HG03108 (cell line): ENCODE data around the gene GET4.
"Not testable (repeated sequence)": the region's sequence is repeated elsewhere in the genome, so short reads cannot be mapped to it uniquely, and the experiment has no call there.

Experiments
- ATAC-seq: cut with Tn5 transposase; IDR thresholded peaks from one replicate; pipeline ENCODE4 v1.9.1; 2021; ENCODE audit warnings: moderate library complexity; ENCODE audit not compliant: unreplicated experiment

The GET4 gene

GRCh38 chr7:913736-914520 is 37.6 kb downstream of the GET4 start:
- ATAC-seq, result no peak

DNA sequence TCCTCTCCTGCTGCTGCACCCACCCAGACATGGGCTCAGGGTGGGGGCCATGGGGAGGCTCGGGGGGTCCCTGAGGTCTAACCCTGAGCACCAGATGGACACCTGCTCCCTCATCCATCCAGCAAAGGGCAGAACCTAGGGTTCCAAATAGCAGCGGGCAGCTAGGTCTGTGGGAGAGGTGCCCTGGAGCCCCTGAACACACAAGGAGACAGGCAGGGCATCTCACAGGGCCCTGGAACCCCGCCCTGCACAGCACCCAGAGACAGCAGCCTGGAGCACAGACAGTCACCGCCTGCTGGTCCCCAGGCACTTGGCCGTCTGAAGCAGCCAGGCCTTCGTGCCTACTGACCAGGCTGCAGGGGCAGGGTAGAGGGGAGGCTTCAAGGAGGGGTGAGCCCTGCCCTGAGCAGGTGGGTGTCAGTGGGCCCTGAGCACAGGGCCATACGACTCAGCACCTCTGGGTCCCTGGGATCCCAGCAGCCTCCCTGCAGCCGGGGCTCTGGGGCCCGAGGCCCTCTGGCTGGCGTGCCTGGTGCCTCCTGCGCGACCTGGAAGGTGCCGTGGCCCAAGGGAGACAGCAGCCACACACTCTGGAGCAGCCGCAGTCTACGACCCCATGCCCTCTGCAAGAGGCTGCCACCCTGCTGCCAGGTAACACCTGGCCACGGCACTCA is 38.3 kb downstream of the GET4 start:
- ATAC-seq, result no peak

DNA sequence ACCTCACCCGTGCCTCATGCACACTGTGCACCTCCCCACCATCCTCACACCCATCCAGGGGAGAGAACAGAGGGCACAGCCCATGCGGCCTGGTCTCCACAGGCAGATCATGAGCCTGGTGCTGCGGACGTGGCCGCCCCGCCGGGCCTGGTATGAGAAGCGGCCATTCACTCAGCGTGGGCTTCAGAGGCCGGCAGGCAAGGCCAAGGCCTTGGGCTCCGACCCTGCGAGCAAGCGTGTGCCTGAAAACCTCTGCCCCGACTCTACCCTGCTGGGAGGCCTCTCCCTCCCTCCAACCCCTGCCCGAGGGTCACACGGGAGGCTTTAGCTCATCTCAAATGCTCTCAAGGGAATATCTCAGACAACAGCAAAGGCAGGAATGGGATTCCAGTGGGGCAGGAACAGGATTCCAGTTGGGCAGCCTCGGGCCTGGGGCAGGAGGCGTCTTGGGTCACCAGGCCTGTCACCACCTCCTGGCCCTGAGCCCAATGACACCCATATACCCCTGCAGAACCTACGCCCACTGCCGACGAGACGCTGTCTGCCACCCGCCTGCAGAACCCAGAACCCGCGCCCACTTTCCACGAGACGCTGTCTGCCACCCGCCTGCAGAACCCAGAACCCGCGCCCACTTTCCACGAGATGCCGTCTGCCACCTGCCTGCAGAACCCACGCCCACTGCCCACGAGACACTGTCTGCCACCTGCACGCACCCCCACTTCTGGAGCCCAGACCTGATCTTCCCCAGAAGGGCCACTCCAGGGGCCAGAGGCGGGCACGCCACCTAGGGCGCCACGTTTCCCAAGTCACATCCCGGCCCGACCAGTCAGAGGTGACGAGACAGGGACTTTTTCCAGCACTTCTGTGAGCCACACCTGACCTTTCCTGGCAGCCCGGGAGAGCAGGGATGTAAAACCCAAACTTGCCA is 39.2 kb downstream of the GET4 start:
- ATAC-seq, result no peak

- no peak for ATAC-seq
Observed at GRCh38 chr7:916291-916941, 40.1 kb downstream of the GET4 start.

GRCh38 chr7:917255-918117 is 41.1 kb downstream of the GET4 start:
- ATAC-seq, result no peak

DNA sequence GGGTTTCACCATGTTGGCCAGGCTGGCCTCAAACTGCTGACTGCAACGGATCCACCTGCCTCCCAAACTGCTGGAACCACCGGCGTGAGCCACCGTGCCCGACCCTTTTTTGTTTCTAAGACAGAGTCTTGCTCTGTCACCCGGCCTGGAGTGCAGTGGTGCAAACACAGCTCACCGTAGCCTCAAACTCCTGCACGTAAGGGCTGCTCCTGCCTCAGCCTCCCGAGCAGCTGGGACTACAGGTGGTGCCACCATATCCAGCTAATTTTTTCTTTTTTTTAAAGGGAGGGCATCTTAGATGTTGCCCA is 41.7 kb downstream of the GET4 start:
- no peak for ATAC-seq

DNA sequence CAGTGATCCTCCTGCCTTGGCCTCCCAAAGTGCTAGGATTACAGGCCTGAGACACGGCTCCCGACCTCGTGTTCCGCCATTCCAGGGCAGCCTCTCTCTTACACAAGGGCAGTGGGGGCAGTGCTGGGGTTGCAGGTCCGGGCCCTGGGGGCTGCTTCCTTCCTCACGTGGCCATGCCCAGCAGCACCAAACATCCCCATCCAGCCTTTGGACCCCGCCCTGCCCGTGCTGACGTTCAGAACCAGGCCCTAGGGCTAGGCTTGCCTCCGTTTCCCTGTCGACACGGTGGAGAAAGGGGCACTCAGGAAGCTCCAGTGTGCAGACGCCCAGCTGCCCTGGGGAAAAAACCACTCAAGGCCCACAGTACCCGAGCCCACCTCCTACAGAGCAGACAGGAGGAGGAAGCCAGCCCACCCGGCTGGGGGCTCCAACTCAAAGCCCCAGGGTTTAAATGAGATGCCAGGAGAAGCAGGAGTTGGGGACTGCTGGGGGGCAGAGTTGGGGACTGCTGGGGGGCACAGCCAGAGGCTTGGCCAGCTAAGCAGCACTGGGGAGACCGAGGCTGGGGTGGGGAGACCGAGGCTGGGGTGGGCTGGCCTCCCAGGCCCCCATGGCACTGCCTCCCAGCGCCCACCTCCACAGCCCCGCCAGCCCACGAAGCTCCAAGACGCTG is 42.2 kb downstream of the GET4 start:
- ATAC-seq, result no peak

- no peak for ATAC-seq
Observed at GRCh38 chr7:919114-919442, 42.7 kb downstream of the GET4 start.

DNA sequence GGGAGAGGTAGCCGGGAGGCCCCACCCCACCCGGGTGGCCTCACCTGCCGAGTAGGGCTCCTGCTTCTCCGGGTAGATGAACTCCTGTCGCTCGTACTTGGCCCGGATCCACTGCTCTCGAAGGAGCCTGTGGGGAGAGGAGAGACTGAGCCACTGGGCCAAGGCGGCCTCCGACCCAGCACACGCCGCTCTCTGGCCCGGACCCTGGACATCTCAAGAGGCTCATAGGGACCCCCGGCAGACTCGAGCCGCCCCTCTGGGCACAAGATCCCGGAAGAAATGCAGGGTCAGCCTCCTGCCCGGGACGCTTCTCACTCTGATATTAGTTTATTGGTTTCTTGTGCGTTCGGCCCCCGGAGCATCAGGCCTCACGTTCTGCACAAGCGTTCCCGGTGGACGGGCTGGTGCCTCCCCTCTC is 43.6 kb downstream of the GET4 start:
- ATAC-seq, result no peak

GRCh38 chr7:920351-921070 is 44.2 kb downstream of the GET4 start:
- no peak for ATAC-seq

DNA sequence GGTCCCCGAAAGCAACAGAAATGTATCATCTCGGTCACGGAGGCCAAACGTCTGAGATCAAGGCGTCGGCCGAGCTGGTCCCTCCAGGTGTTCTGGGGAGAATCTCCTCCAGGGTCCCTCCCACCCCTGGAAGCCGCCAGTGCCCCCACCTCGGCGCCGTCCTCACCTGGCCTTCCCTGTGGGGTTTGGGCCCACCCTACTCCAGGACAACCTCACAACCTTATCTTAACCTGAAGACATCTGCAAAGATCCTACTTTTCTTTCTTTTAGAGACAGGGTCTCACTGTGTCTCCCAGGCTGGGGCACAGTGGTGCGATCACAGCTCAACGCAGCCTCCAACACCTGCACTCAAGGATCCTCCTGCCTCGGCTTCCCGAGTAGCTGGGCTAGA is 44.7 kb downstream of the GET4 start:
- no peak for ATAC-seq

DNA sequence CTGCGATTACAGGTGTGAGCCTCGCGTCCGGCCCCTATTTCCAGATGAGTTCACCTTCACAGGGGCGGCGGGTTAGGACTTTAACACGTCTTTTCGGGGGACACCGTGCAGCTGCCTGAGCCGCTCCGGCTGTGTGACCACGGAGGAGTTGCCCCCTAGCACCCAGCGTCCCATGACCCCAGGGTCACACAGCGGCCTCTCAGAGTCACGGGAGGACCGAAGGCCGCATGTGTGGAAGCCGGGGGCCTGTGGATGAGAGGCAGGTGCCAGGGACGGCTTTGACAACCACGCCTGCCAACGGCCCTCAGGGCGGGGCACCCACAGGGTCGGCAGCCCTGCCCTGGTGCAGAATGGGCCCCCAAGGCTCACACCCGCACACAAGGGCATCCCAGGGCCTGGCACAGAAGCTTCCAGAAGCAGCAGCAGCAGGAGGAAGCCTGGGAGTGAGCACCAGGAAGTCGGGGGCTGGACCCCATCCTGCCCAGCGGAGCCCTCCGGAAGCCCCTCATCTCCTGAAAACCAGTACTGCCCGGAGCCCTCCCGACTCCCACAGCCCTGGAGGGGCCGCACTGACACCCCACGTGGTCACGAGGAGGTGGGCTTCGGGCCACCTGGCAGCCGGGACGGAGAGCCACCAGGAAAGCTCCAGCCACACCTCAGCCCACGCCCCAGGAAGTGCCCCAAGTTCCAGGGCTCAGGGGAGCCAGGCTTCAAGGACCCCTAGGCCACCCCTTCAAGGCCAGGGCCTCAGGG is 45.4 kb downstream of the GET4 start:
- ATAC-seq, result no peak

DNA sequence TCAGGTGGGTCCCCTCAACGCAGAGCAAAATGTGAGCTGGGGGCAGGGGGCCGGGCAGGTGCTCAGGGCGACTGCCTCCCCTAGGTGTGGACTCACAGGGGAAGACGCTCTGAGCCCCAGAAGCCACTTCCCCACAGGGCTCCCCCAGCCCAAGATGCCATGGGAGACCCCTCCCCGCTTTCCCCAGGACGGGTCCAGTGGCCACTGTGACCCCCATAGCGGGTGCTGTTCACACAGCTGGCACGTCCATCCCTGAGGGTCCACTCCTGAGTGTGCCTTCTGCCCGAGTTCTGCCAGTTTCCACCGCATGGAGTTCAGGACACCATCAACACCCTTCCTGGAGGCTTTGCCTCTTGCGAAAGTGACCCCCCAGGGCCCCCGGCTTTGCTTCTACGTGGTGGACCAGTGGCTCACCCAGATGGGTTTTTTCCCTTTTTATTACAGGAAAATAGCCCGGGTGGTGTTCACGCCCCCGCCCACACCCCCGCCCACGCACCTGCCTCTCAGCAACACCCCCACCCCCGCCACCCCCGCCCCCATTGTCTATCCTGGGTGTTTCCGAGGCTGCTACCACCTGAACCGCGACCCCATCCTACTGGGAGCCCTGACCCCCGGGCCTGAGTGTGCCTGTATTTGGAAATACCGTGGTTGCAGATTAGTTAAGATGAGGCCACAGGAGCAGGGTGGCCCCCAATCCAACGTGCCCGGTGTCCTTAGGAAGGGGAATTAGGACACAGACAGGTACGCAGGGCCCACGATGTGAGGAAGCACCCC is 46.2 kb downstream of the GET4 start:
- no peak for ATAC-seq

- ATAC-seq, result peak; percentile 73
Observed at GRCh38 chr7:923108-924041, 47.0 kb downstream of the GET4 start.

DNA sequence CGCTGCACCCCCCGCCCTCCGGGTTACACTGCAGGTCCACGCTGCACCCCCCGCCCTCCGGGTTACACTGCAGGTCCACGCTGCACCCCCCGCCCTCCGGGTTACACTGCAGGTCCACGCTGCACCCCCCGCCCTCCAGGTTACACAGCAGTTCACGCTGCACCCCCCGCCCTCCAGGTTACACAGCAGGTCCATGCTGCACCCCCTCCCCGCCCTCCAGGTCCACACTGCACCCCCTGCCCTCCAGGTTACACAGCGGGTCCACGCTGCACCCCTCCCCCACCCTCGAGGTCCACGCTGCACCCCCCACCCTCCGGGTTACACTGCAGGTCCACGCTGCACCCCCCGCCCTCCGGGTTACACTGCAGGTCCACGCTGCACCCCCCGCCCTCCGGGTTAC is 47.7 kb downstream of the GET4 start:
- ATAC-seq, result not testable (repeated sequence)

- ATAC-seq, result peak; percentile 57
Observed at GRCh38 chr7:924541-925231, 48.3 kb downstream of the GET4 start.
